ENCODE data around the gene PDE1A. TPM values are rescaled to one million over a fixed set of nuclear protein-coding genes. Genes with fewer than 3 reads are reported as not detected.
A peak's percentile ranks its signal among the peaks of the same experiment; 100 is the strongest.

Gene PDE1A
- polyA plus RNA-seq, 1 of the 3 experiments (the other 2 are of a cell fraction): 0.08 TPM

DNA sequence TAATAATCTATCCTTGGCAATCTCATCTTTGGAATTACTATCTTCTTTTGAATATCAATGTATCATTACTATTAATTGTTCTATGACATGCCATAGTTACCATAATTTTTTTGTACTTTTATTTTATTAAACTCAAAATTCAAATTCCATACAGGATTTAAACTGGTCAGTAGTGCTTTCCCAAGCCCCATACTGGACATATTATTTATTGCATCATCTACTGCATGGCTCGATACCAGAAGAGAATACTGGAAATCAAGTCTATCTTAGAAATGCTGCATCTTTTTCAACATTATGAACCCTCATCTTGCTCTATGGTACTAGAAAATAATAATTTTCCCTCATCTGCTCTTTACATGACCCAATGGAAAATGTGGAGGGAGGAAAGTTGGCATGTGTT, 9.4 kb upstream of the PDE1A start (continued):
- TF ChIP-seq, protein P1, sequence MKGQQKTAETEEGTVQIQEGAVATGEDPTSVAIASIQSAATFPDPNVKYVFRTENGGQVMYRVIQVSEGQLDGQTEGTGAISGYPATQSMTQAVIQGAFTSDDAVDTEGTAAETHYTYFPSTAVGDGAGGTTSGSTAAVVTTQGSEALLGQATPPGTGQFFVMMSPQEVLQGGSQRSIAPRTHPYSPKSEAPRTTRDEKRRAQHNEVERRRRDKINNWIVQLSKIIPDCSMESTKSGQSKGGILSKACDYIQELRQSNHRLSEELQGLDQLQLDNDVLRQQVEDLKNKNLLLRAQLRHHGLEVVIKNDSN (IDR thresholded peaks at IDR 0.05; ENCODE audit: borderline replicate concordance, low read depth): no peak
- TF ChIP-seq TEAD4 (IDR thresholded peaks at IDR 0.05; ENCODE audit: borderline replicate concordance, insufficient read depth): no peak
- no peak for TF ChIP-seq MXI1 (IDR thresholded peaks at IDR 0.05; ENCODE audit: low read depth, low read length)
- TF ChIP-seq, protein P2, sequence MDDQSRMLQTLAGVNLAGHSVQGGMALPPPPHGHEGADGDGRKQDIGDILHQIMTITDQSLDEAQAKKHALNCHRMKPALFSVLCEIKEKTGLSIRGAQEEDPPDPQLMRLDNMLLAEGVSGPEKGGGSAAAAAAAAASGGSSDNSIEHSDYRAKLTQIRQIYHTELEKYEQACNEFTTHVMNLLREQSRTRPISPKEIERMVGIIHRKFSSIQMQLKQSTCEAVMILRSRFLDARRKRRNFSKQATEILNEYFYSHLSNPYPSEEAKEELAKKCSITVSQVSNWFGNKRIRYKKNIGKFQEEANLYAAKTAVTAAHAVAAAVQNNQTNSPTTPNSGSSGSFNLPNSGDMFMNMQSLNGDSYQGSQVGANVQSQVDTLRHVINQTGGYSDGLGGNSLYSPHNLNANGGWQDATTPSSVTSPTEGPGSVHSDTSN (IDR thresholded peaks at IDR 0.05): no peak
- no peak for TF ChIP-seq RXRA (IDR thresholded peaks at IDR 0.05; ENCODE audit: borderline replicate concordance, low read depth)

DNA sequence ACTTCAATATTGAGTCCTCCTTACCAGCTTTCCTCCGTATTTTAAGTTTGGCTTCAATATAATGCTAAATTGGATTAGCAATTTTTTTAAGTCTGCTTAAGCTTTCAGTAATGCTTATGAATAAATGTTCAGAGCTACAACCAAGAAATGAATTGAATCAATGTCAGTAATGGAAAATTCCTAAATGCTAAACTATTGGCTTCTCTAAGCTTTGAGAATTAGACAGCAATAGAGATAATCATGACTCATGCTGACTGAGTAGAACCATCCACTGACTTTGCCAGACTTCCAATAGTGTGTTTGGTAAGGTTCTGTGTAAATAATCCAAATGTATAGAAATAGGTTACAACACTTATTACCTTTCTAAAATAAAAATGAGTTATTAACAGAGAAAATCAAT, 8.9 kb upstream of the PDE1A start:
- H3K4me1 ChIP-seq (ENCODE audit: control insufficient read depth in 1 of 2, insufficient read depth in 2 of 2, low read depth in 1 of 2, low read length in 1 of 2): peaks cover 0 to 14% of the 10 kb centered on the region in 2 experiments; a peak in 1 of 4 replicates
- no peaks in the 10 kb centered on the region for H3K36me3 ChIP-seq (replicated peaks in 1 of 2; ENCODE audit: control insufficient read depth in 1 of 2, insufficient read depth in 2 of 2, low read length in 1 of 2)
- no peaks in the 10 kb centered on the region for H3K27me3 ChIP-seq (ENCODE audit: insufficient read depth)
- no peaks in the 10 kb centered on the region for H3F3A ChIP-seq (replicated peaks; ENCODE audit: insufficient read depth)
- no peak for DNase-seq
- 0 out of 2 replicates have a peak overlapping the region, but pooled peaks have one; percentile 7 for H2AFZ ChIP-seq (ENCODE audit: low read depth)
- POLR2A ChIA-PET: no interaction called here
- H3K79me2 ChIP-seq (ENCODE audit: insufficient read depth): no peaks in the 10 kb centered on the region
- no peaks in the 10 kb centered on the region for H3K9me2 ChIP-seq
- H4K20me1 ChIP-seq (ENCODE audit: insufficient read depth): no peaks in the 10 kb centered on the region
- peak overlapping the region; percentile 3; the same call in 1 of the 2 replicates for H3K4me2 ChIP-seq
- CTCF ChIA-PET: no interaction called here
- no peak overlapping the region for H3K9ac ChIP-seq
- peak overlapping the region in 1 of 2 experiments; percentile 51; a peak in 2 of 4 replicates for H3K27ac ChIP-seq (ENCODE audit: low read depth in 2 of 2, low read length in 1 of 2)
- H3K9me3 ChIP-seq: no peaks in the 10 kb centered on the region
- WGBS (ENCODE audit: low lambda C conversion rate): 10% methylated on average over 1 of the region's 1 CpG
- H3K4me3 ChIP-seq (ENCODE audit: low read depth in 2 of 2, low read length in 1 of 2): no peak overlapping the region
- TF ChIP-seq FOXM1 (IDR thresholded peaks at IDR 0.05; ENCODE audit: low read depth): no peak
- TF ChIP-seq RCOR1 (IDR thresholded peaks at IDR 0.05; ENCODE audit: low read length): no peak
- no peak for TF ChIP-seq TAF1 (IDR thresholded peaks at IDR 0.05; ENCODE audit: borderline replicate concordance, low read depth, low read length)
- TF ChIP-seq, protein P3, sequence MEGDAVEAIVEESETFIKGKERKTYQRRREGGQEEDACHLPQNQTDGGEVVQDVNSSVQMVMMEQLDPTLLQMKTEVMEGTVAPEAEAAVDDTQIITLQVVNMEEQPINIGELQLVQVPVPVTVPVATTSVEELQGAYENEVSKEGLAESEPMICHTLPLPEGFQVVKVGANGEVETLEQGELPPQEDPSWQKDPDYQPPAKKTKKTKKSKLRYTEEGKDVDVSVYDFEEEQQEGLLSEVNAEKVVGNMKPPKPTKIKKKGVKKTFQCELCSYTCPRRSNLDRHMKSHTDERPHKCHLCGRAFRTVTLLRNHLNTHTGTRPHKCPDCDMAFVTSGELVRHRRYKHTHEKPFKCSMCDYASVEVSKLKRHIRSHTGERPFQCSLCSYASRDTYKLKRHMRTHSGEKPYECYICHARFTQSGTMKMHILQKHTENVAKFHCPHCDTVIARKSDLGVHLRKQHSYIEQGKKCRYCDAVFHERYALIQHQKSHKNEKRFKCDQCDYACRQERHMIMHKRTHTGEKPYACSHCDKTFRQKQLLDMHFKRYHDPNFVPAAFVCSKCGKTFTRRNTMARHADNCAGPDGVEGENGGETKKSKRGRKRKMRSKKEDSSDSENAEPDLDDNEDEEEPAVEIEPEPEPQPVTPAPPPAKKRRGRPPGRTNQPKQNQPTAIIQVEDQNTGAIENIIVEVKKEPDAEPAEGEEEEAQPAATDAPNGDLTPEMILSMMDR (IDR thresholded peaks at IDR 0.05): no peak
- no peak for TF ChIP-seq RFX5 (IDR thresholded peaks at IDR 0.05; ENCODE audit: low read length)
- no peak for TF ChIP-seq EZH2phosphoT487 (IDR thresholded peaks at IDR 0.05; ENCODE audit: borderline replicate concordance, low read depth)
- TF ChIP-seq SMC3 (IDR thresholded peaks at IDR 0.05; ENCODE audit: low read depth, low read length): no peak
- TF ChIP-seq CHD2 (IDR thresholded peaks at IDR 0.05; ENCODE audit: low read length, partially characterized antibody): no peak
- TF ChIP-seq RXRA (IDR thresholded peaks at IDR 0.05; ENCODE audit: borderline replicate concordance, low read depth): no peak
- TF ChIP-seq, protein P4, sequence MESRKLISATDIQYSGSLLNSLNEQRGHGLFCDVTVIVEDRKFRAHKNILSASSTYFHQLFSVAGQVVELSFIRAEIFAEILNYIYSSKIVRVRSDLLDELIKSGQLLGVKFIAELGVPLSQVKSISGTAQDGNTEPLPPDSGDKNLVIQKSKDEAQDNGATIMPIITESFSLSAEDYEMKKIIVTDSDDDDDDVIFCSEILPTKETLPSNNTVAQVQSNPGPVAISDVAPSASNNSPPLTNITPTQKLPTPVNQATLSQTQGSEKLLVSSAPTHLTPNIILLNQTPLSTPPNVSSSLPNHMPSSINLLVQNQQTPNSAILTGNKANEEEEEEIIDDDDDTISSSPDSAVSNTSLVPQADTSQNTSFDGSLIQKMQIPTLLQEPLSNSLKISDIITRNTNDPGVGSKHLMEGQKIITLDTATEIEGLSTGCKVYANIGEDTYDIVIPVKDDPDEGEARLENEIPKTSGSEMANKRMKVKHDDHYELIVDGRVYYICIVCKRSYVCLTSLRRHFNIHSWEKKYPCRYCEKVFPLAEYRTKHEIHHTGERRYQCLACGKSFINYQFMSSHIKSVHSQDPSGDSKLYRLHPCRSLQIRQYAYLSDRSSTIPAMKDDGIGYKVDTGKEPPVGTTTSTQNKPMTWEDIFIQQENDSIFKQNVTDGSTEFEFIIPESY (IDR thresholded peaks at IDR 0.05; ENCODE audit: borderline replicate concordance, low read depth): no peak
- TF ChIP-seq TCF12 (IDR thresholded peaks at IDR 0.05): peak; percentile 43; the same call in 1 of the 2 replicates
- no peak for TF ChIP-seq FOXJ3 (CRISPR knock-in tag; IDR thresholded peaks at IDR 0.05)
- no peak for TF ChIP-seq SIN3A (IDR thresholded peaks at IDR 0.05; ENCODE audit: borderline replicate concordance, low read depth, low read length)
- TF ChIP-seq FOSL2 (IDR thresholded peaks at IDR 0.05; ENCODE audit: borderline replicate concordance, low read depth): peak; percentile 52; the same call in 1 of the 2 replicates
- no peak for TF ChIP-seq POLR2AphosphoS5 (IDR thresholded peaks at IDR 0.05; ENCODE audit: low read depth, low read length)
- TF ChIP-seq, protein P2 (IDR thresholded peaks at IDR 0.05): peak; percentile 32; the same call in 1 of the 2 replicates
- 0 out of 4 replicates have a peak, but pooled peaks of 1 of the 2 experiments have one; percentile 47 for TF ChIP-seq EP300 (IDR thresholded peaks at IDR 0.05; ENCODE audit: borderline replicate concordance in 1 of 2, low read depth in 1 of 2, low read length in 1 of 2)
- TF ChIP-seq NFIC (IDR thresholded peaks at IDR 0.05; ENCODE audit: borderline replicate concordance): no peak
- no peak for TF ChIP-seq GATA2 (CRISPR knock-in tag; IDR thresholded peaks at IDR 0.05)
- TF ChIP-seq ELF1 (IDR thresholded peaks at IDR 0.05): no peak
- TF ChIP-seq MXI1 (IDR thresholded peaks at IDR 0.05; ENCODE audit: low read depth, low read length): no peak
- TF ChIP-seq NRF1 (IDR thresholded peaks at IDR 0.05; ENCODE audit: low read depth, low read length): no peak
- peak; percentile 60 for TF ChIP-seq JUND (IDR thresholded peaks at IDR 0.05)

All from SK-N-SH (cell line).